ENCODE data around the gene GLS2.
A peak's percentile ranks its signal among the peaks of the same experiment; 100 is the strongest.
"Not testable (repeated sequence)": the region's sequence is repeated elsewhere in the genome, so short reads cannot be mapped to it uniquely, and the experiment has no call there.

The GLS2 gene

GRCh38 chr12:56490360-56490759 lies 2.4 kb upstream of the GLS2 start:
- no peak for DNase-seq

DNA sequence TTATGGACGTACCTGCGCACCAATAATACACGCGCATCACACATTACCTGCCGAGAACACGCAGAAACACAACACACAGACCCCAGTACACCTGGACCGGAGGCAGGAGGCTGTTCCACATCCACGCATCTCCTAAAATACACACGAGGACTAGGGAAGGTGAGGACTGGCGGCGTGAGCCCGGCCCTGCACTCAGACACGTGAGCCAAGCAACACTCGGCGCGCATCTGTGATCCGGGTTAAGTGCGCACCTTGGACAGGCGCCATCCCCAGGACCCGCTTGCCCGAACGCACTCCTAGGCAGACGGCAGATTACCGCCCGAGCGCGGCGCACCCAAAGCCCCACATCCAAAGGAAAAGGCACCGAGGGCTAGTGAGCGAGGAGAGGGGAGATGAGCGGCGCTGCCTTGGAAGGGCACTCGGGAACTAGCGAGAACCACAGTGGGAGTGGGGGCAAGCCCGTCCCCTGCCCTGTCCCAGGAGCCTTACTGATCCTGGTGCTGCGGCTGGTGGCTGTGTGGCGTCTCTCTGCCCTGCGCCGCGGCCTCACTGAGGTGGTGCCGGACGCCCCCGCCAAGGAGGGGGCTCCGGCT lies 417 bp downstream of the GLS2 start:
- DNase-seq: no peak

- DNase-seq: no peak
These were observed 1.3 kb downstream of the GLS2 start for GRCh38 chr12:56486694-56487093.

DNA sequence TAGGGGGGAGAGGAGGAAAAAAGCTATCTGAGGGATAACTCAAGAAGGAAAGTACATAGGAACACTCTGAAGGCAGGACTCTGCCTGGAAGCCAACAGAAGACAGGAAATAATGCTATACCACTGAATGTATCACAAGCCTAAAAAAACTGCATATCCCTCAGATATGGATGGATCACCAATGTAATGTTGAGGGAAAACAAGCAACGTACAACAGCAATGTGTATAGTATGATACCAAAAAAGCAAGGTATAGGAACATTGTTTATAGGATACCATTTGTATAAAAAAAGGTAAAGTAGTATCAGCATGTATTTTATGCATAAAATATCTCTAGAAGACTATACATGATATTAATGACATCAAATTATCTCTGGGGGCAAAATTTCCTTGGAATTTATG lies 3.4 kb downstream of the GLS2 start:
- DNase-seq: no peak

DNA sequence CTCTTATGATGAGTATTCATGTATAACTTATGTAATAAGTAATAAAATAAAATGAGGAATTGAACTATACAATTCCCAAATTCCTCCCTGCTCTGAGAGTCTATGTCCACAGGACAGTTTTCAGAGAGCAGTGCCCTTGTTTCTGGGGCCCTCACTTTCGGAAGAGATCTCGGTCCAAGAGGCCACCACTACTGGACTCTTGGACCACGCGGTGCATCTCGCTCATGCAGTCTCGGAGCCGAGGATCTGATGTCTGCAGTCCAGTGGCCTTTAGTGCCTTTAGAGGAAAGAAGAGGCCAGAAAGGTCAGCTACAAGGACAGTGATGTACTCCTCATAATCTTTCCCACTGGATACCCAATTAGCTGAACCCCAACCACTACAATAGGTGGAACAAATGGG lies 8.3 kb downstream of the GLS2 start:
- DNase-seq: no peak

DNA sequence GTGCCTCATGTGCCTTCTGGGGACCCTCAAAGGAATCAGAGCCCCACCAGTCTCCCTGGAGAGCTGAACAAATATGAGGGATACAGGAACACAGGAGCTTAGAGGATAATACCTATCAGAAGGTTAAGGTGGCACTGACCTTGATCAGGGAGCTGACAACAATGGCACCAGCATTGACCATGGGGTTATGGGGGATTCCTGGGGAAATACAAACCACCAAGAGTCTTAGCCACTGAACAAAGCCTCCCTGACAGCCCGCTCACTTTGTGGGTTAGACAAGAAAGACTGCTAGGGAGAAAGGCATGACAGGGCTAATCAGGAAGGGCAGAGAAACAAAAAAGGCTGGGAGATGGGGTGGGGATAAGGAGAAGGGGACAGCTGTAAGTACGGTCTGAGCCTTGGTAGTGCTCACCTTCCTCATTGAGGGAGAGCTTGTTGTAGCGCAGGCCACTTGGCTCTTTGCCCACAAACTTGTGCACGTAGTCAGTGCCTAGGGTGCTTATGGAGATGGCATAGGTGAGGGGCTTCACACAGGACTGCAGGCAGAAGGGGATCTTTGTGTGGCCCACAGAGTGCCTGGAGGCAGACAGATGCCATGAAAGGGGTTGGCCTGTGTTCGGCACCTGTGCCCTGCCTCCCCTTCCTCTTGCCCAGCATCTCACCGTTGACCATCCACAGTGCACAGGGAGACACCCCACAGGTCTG lies 10.3 kb downstream of the GLS2 start:
- no peak for DNase-seq

DNA sequence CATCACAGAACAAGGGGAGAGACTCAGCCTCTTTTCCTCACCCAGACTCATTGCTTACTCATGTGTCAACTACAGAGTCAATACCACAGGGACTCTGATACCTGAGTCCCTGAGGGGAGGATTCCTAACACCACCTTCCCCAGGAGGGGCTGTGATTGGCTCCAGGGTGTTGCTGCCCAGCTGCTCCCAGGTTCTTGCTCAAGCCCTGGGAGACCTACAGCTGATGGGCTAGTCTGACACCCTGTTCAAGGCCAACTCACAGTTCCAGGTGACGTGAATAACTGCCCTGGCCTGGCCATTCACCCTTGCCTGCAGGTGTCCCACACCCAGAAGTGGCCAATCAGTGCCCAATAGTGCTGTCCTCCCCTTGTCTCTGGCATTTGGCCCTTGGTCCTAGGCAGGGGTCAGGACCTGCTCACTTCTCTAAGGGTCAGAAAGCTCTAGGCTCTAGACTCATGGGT lies 11.0 kb downstream of the GLS2 start:
- DNase-seq: no peak

DNA sequence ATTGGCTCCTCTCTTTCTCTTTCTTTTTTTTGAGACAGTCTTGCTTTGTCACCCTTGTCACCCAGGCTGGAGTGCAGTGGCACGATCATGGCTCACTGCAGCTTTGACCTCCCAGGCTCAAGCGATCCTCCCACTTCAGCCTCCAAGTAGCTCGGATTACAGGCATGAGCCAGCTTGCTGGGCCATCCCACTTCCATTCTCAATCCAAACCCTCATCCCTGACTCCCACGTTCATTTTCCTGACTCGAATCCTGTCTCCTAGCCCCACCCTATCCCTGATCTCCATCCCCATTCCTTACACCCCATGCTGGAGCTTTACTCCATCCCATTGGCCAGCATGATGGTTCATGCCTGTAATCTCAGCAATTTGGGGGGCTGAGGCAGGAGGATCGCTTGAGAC lies 11.8 kb downstream of the GLS2 start:
- no peak for DNase-seq

GRCh38 chr12:56474389-56474788 lies 13.6 kb downstream of the GLS2 start:
- DNase-seq: no peak

GRCh38 chr12:56469007-56469930 lies 18.7 kb downstream of the GLS2 start:
- peak; percentile 26 to 28 for DNase-seq

GRCh38 chr12:56468216-56469006 lies 19.6 kb downstream of the GLS2 start, which contains the start of gene SPRYD4:
Gene SPRYD4 (plus strand): TSS chr12:56468578. CDS start chr12:56468592, 14 bp downstream.
- peak; percentile 96 for DNase-seq

- no peak for DNase-seq
These were observed 25.4 kb downstream of the GLS2 start for GRCh38 chr12:56462565-56462964.

DNA sequence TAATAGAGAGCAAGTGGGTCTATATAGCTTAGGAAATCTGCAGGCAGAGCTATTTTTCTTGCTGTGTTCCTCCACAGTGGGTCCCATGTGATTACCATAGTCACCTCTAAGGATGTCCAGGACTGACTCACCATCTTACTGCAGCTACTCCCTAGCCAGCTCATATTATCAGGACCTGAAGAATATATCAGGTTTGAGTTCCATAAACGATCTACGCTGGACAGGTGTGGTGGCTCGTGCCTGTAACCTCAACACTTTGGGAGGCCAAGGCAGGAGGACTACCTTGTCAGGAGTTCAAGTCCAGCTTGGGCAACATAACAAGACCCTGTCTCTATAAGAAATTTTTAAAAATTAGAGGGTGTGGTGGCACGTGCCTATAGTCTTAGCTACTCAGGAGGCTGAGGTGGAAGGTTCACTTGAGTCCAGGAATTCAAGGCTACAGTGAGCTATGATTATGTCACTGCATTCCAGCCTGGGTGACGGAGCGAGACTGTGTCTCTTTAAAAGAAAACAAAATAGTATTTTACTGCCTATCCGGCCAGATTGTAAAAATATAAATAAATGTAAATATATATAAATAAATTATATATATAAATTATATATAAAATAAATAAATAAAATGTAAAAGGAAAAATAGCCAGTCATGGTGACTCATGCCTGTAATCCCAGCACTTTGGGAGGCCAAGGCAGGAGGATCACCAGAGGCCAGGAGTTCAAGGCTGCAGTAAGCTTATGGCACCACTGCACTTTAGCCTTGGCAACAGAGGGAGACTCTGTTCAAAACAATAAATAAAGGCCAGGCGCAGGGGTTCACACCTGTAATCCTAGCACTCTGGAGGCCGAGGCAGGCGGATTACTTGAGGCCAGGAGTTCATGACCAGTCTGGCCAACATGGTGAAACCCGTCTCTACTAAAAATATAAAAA lies 26.5 kb downstream of the GLS2 start:
- no peak for DNase-seq

- no peak for DNase-seq
These were observed 30.1 kb downstream of the GLS2 start for GRCh38 chr12:56457817-56458216.

DNA sequence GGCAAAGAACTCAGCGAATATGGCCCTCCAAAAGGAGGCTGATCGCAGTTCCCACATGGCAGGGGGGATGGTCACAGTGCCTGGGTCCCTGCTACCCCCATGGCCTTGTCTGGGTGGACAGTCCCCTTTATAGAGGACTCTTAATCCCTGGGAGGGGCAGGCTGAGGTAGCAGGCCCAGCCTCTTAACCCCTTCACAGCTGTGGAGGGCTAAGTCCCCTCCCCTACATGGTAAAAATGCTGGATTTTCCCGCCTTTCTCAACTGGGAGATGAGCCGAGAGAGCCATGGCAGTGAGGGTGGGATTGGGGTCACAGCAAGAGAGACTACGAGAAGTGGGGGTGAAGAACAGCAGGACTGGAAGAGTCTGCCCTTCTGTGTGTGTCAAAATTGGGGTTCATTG lies 33.4 kb downstream of the GLS2 start, which contains the start of gene MIP:
Gene MIP, minus strand, starts transcription at position 101 of the 400 bp plus-strand sequence. Its CDS starts 44 bp downstream, at position 57.
- no peak for DNase-seq

GRCh38 chr12:56451147-56451546 lies 36.8 kb downstream of the GLS2 start:
- DNase-seq: no peak

DNA sequence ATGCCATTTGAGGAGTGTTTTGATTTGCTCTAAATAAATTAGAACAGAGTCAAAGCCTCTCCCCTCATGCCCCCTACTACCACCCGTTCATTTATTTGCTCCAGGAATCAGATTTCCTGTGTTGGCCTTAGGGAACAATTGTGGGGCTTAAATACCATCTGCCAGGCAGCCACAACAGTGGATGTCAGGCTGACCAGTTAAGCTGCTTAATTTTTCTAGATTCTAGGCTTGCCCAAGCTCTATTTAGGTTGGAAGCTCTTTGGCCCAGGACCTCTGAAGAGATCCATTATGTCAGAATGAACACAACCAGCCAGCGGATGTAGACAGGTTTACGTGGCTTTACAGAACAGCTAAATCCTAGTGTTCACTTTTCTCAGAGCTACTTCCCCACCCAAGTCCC lies 37.7 kb downstream of the GLS2 start:
- no peak for DNase-seq

GRCh38 chr12:56449622-56449984 lies 38.4 kb downstream of the GLS2 start:
- no peak for DNase-seq

DNA sequence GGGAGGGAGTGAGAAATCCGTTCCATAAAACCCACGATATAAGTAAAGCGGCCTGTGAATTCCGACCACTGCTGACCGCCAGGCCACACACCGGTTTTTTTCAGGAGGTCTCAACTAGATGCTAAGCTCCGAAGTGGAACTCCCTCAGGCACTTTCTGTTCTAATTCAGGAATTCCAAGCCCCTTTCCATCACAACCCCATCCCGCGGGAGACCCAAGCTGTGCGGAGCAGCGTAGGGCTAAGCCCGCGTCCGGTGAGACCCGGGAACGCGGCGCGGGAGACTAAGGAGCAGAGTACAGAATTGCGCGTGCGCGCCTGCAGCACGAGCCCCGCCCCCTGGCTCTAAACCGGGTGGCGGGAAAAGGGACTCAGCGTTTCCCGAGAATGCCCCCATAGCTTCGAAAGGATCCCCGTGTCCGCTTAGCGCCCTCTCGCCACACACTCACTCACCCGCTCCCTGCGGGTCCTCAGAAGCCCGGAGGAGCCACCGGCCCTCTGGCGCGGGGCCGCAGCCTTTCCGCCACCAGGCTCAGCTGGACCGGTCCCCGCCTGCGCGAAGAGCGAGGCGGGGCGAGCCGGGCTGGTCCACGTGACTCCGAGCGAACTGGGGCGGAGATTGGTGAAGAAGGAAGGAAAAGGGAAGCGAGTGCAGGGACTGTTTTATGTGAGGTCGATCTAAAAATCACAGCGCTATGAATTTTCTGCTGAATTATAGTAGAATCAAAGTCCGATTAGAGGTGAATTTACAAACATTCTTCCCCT lies 38.9 kb downstream of the GLS2 start, which contains the start of gene TIMELESS:
Gene TIMELESS, minus strand, starts transcription at position 567 of the 762 bp plus-strand sequence. CDS start 15,256 bp downstream, outside the sequence.
- DNase-seq: peak; percentile 90 to 93

GRCh38 chr12:56443208-56443607 lies 44.8 kb downstream of the GLS2 start:
- not testable (repeated sequence) for DNase-seq
